HG02870 (cell line): ENCODE data around the gene TCF23.
"Not testable (repeated sequence)": the region's sequence is repeated elsewhere in the genome, so short reads cannot be mapped to it uniquely, and the experiment has no call there.

Experiments
- ATAC-seq: cut with Tn5 transposase; IDR thresholded peaks from one replicate; pipeline ENCODE4 v1.9.1; 2021; ENCODE audit warnings: mild to moderate bottlenecking, moderate library complexity; ENCODE audit not compliant: unreplicated experiment

Gene TCF23

GRCh38 chr2:27148801-27149439, at the start of gene TCF23:
TSS of gene TCF23 (plus strand) at chr2:27149004. CDS start at chr2:27149134, 130 bp downstream.
- ATAC-seq: no peak

DNA sequence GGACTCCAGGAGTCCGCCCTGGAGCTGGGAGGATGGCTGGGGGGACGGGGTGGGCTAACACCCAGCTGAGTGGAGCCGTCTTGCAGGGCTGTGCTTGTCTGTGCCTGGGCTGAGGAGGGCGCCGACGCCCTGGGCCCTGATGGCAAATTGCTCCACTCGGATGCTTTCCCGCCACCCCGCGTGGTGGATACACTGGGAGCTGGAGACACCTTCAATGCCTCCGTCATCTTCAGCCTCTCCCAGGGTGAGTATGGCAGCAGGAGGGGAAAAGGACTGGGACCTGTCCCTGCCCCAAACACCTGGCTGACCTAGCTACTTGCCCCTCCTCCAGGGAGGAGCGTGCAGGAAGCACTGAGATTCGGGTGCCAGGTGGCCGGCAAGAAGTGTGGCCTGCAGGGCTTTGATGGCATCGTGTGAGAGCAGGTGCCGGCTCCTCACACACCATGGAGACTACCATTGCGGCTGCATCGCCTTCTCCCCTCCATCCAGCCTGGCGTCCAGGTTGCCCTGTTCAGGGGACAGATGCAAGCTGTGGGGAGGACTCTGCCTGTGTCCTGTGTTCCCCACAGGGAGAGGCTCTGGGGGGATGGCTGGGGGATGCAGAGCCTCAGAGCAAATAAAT, 49.4 kb upstream of the TCF23 start:
- ATAC-seq: no peak

- no peak for ATAC-seq
These were observed 48.8 kb upstream of the TCF23 start for GRCh38 chr2:27100036-27100435.

DNA sequence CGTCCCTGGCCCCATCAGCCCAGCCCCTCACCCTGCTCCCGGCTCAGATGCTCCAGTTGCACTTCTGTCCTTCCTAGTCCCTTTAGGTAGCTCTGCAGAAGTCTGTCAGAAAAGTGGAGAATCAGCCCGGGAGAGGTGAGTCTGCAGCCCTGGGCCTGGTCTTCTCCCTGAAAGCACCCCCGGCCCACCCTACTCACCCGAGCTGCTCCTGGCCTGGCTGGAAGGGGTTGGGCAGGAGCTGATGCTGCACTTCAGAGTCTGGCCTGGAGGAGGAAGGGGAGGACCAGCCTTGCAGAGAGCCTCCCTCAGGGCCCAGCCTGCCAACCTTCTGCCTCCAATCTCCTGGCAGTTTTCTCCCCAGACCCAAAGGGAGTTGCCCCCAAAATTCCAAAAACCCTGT, 46.5 kb upstream of the TCF23 start:
- ATAC-seq: no peak

- no peak for ATAC-seq
These were observed 42.8 kb upstream of the TCF23 start for GRCh38 chr2:27105981-27106380.

GRCh38 chr2:27108221-27108620, 40.6 kb upstream of the TCF23 start:
- no peak for ATAC-seq

GRCh38 chr2:27109083-27109482, 39.7 kb upstream of the TCF23 start:
- ATAC-seq: no peak

DNA sequence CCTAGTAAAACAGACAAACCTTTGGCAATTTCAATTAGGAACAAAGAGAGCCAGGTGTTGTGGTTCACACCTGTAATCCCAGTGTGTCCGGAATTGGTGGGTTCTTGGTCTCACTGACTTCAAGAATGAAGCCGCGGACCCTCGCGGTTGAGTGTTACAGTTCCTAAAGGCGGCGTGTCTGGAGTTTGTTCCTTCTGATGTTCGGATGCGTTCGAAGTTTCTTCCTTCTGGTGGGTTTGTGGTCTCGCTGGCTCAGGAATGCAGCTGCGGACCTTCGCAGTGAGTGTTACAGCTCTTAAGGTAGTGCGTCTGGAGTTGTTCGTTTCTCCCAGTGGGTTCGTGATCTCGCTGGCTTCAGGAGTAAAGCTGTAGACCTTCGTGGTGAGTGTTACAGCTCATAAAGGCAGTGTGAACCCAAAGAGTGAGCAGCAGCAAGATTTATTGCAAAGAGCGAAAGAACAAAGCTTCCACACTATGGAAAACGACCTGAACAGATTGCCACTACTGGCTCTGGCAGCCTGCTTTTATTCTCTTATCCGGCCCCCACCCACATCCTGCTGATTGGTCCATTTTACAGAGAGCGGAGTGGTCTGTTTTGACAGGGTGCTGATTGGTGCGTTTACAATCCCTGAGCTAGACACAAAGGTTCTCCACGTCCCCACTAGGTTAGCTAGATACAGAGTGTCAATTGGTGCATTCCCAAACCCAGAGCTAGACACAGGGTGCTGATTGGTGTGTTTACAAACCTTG, 38.0 kb upstream of the TCF23 start:
- not testable (repeated sequence) for ATAC-seq

DNA sequence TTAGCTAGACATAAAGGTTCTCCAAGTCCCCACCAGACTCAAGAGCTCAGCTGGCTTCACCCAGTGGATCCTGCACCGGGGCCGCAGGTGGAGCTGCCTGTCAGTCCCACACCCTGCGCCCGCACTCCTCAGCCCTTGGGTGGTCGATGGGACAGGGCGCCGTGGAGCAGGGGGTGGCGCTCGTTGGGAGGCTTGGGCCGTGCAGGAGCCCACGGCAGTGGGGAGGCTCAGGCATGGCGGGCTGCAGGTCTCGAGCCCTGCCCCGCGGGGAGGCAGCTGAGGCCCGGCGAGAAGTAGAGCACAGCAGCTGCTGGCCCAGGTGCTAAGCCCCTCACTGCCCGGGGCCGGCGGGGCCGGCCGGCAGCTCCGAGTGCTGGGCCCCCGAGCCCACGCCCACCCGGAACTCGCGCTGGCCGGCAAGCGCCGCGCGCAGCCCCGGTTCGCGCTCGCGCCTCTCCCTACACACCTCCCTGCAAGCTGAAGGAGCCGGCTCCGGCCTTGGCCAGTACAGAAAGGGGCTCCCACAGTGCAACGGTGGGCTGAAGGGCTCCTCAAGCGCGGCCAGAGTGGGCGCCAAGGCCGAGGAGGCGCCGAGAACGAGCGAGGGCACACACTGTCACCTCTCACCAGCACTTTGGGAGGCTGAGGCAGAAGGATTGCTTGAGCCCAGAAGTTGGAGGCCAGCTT, 37.3 kb upstream of the TCF23 start:
- ATAC-seq: not testable (repeated sequence)

DNA sequence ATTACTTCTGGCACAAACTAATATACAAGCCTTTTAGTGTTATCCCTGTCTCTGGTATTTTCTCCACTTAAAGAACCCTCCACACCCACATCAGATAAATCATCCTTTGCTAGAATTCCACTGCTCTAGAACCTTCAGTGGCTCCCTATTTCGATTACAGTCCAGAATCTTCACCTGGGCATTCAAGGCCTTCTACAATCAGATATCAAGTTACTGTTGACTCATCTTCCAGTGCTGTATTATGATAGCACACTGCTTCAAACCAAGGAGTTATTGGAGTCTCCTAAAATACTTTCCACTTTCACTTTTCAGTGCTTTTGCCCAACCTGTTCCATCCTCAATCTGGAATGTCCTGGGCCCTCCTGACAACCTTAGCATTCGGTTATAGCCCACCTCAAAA, 33.3 kb upstream of the TCF23 start:
- ATAC-seq: no peak

GRCh38 chr2:27117995-27118524, 30.7 kb upstream of the TCF23 start:
- ATAC-seq: no peak

- no peak for ATAC-seq
These were observed 30.1 kb upstream of the TCF23 start, which contains the start of gene CGREF1 for GRCh38 chr2:27118525-27119329. TSS of gene CGREF1 (minus strand) at chr2:27119128. CDS start at chr2:27104366, 14,762 bp downstream.

- ATAC-seq: not testable (repeated sequence)
These were observed 29.5 kb upstream of the TCF23 start for GRCh38 chr2:27119330-27119670.

DNA sequence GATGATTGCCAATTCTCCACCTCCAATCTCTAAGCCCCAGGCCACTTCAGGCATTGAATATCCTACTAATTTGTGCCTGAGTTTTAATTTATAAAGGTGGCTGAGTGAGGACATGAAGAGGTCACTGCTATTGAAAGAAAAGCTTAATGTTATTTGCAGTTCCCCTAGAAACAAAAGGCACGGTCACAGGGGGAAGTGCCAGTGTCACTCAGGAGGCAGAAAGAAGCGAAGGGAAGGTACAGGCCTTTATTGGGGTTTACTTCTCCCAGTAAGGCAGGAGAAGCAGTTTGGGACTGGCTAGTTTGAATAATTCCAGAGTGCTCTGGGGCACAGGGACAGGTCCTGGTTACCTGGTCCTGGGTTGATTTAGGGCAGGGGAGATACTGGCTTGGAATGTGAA, 26.9 kb upstream of the TCF23 start:
- ATAC-seq: no peak

- ATAC-seq: no peak
These were observed 26.0 kb upstream of the TCF23 start for GRCh38 chr2:27122791-27123190.

- ATAC-seq: no peak
These were observed 25.3 kb upstream of the TCF23 start, which contains the start of gene ABHD1 for GRCh38 chr2:27123302-27124150. TSS of gene ABHD1 (plus strand) at chr2:27123815. CDS start at chr2:27123949, 134 bp downstream.

DNA sequence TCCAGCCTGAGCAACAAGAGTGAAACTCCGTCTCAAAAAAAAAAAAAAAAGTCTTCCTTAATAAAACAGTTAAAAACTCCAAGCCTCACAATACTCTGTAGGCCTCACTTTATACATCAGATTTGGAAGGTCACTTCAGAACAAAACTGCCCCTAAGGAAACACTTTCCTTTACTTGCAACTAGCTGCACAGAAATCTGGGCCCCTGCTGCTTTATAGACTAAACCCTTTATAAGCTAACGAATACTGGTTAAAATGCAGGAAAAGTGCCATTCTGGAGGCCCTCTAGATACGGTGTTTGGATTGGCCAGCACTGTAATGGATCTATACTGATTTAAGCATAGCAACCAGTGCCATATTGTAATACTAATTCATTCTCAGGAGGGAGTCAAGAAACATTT, 23.7 kb upstream of the TCF23 start:
- ATAC-seq: no peak

DNA sequence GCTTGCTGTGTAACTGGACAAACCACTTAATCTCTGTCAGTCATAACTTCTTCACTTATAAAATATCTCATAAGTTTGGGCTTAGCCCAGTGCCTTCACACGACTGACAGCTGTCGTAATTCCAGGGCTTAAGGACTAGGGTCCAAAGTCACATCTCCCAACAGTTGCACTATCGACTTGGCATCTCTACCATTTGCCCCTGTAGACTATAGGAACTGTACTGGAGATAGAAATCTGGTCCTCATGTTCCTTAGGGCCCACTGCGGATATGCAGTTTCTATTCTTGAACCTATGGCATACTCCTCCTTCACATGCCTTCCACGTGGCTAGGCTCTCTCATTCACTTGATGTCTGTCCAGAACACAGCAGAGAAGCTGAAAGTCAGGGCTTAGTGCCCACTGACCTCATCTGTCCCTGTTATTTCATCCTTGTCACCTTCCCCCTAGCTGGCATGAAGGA, 22.5 kb upstream of the TCF23 start:
- ATAC-seq: no peak
